NT2/D1 (cell line): ENCODE results near the gene PHF10.

Experiments used
- SUZ12 ChIP-seq: IDR thresholded peaks from 2 replicates; pipeline ENCODE4 v1.6.1; 2011; ENCODE audit not compliant: insufficient read length, insufficient read depth; ENCODE audit errors: extremely low read depth
- YY1 ChIP-seq: IDR thresholded peaks from 2 replicates; pipeline ENCODE4 v1.6.1; 2011; ENCODE audit not compliant: insufficient read length, insufficient read depth
- ZNF274 ChIP-seq: IDR thresholded peaks from 2 replicates; pipeline ENCODE4 v1.6.1; 2011; ENCODE audit warnings: mild to moderate bottlenecking, low read depth, low read length

- TF ChIP-seq ZNF274 (no peak), SUZ12 (no peak), YY1 (no peak)
These were observed 24.0 kb downstream of the PHF10 start for GRCh38 chr6:169700296-169700695.
